Fibroblast of skin of left quadriceps (primary cell): ENCODE data around the gene PPP1R37.

Experiments
- DNase-seq, 2 experiments: peaks; one replicate each; pipeline ENCODE4 v3.0.0-alpha.2; 2013; ENCODE audit warnings: low read depth in 2 of 2

Gene PPP1R37

DNA sequence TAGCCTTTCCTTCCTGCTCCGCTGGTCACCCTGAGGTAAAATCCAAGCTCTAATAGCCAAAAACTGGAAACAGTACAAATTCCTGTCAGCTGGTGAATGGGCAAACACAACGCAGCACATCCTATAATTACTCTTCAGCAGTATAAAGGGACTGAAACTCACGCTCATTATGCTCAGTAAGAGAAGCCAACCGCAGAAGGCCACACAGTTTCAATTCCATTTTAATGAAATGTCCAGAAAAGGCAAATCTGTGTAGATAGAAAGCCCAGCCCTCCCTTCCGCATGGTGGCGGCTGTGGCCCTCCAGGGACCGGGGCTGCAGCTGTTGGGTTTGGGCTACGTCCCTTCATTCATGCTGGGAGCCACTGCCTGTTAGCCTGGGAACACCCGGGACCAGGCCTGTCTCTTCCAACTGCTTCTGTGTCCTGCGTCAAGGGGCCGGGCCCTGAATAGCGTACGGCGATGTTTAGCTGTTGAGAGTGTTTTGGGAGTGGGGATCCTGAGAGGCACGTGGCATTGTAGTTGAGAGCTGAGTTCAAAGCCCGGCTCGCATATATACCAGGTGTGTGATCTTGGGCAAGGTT, 44.3 kb downstream of the PPP1R37 start:
- no peak for DNase-seq

DNA sequence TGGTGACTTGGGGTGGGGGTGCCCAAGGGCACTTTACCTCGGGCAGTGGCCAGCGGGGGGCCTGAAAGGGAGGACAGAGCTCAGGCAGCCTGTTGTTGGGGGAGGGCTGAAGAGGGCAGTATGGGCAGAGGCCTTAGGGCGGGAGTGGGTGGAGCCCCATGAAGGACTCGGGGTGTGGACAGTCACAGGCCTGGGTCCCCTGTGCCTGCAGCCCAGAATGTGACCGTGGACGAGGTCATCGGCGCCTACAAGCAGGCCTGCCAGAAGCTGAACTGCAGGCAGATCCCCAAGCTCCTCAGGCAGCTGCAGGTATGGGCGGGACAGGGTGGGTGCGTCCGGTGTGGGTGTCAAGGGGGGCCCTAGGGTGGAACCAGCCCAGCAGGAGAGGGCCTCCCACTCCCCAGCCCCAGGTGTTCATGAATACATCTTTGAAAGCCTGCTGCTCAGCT, 45.3 kb downstream of the PPP1R37 start:
- no peak for DNase-seq

DNA sequence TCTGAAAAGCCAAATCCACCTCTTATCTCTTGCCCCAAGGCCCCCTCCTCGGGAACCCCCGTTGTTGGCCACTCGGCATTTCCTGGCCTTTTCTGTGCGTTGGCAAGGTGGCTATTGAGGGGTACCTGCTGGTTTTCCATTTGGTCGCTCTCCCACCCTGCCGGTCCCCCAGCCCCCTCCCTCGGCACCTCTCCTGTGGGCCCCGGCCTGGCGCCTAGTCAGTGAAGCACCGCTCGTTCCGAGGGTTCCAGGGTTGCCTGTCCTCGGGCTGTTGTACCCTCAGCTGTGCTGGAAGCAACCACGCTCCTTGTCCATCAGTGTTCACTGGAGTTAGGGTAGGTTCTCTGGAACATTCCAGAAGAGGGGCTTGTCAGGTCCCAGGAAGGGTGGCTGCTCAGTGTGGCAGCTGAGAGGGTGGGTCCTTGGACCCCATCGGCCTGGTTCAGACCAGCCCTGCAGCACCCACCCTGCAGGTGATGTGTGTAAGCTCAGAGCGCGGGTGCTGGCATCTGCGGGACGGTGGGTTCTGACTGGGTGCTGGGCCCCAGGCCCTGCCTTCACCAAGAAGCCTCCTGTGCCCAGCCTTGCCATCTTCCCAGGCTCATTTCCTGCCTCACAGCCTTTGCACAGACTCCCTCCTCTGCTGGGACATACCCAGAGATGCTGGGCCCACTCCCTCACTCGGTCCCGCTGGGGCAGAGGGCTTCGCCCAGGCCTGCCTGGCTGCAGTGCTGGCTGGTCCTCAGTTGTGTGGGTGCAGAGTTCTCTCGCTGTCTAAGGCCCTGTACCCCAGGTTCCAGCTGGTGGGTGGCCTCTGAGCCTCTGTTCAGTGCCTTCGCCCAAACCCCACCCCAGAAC, 46.5 kb downstream of the PPP1R37 start:
- DNase-seq: no peak

DNA sequence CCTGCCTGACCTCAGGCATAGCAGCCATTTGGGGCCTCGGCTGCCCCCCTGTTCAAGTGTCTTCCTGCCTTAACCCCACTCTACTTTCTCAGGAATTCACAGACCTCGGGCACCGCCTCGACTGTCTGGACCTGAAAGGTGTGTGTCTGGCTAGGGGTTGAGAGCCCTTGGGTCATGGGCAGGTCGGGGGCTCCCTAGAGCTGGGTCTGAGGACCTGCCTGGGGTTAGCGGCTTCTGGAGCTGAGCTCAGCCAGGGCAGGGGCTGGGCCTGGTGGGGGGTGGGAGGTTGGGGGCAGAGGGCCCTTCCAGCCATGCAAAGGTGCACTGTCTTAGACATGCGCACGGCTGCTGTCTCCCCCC, 47.1 kb downstream of the PPP1R37 start:
- no peak for DNase-seq

DNA sequence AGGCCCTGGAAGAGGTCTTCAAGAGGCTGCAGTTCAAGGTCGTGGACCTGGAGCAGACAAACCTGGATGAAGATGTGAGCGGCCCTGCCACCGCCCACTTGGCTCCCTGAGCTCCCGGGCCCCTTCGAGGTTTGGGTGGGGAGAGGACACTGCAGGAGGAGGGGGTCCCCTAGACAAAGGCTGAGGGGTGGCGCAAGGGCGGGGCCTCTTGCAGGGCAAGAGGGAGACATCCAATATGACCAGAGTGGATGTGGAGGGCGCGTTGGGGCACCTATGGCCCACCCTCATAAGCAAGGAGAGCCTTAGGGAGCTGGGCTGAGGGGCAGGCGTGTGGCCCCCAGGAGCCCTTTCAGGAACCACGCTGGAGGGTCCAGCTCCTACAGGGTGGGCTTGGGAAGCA, 47.6 kb downstream of the PPP1R37 start:
- DNase-seq: no peak

DNA sequence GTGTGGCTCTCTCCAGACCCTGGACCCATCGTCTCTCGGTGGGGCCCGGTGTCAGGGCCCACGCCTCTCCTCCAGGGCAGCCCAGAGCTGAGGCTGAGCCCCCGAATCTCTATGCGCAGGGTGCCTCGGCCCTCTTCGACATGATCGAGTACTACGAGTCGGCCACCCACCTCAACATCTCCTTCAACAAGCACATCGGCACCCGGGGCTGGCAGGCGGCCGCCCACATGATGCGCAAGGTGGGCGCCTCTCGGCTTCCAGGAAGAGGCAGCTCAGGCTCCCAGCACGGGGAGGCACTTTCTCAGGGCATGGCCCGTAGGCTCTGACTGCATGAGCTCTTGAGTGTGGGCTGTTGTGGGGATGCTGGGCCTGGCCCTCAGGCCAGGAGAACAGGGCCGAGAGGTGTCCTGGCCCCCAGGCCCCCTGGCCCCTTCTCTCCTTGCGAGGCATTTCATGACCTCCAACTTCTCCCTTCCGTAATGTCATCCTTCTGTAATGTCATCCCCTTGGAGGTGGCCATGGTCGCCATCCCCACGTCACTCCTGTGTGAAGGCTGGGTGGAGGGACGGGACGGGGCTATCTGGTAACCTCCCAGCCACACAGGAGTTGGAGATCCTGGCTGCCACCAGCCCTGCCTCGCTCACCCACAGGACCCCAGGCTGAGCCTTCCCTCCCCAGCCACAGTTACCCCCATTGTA, 48.4 kb downstream of the PPP1R37 start:
- no peak for DNase-seq

DNA sequence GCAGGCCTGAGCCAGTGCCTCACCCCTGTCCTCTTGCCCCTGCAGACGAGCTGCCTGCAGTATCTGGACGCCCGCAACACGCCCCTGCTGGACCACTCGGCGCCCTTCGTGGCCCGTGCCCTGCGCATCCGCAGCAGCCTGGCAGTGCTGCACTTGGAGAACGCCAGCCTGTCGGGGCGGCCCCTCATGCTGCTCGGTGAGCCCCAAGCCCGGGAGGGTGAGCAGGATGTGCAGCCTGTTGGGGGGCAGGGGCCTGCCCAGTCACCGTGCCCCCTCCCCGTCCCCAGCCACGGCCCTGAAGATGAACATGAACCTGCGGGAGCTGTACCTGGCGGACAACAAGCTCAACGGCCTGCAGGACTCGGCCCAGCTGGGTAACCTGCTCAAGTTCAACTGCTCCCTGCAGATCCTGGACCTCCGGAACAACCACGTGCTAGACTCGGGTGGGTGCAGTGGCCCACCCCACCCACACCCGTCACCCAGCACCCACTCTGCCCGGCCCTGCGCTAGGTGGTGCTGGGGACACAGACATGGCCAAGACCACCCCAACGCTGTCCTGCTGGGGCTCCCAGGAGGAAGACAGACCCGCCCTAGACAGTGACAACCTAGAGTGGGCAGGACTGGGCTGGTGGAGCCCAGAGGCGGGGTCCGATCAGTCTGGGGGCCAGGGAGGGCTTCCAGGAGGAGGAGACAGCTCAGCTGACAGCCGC, 49.2 kb downstream of the PPP1R37 start:
- DNase-seq: no peak

DNA sequence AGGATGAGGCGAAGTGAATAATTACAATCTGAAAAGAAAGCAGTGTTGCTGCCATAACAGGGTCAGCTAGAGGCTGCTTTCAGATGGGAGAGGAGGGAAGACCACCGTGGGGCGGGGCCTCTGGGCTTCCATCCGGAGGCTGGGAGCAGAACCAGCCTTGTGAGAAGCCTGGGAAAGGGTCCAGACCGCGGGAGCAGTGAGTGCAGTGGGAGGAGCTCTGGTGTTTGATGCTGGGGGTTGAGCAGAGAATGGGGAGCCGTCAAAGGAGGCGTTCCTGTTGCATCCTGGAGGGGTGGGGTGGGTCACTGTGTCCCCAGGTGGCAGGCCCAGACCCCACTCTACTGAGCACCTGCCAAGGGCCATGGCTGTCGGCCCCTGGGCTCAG, 49.7 kb downstream of the PPP1R37 start:
- no peak for DNase-seq

DNA sequence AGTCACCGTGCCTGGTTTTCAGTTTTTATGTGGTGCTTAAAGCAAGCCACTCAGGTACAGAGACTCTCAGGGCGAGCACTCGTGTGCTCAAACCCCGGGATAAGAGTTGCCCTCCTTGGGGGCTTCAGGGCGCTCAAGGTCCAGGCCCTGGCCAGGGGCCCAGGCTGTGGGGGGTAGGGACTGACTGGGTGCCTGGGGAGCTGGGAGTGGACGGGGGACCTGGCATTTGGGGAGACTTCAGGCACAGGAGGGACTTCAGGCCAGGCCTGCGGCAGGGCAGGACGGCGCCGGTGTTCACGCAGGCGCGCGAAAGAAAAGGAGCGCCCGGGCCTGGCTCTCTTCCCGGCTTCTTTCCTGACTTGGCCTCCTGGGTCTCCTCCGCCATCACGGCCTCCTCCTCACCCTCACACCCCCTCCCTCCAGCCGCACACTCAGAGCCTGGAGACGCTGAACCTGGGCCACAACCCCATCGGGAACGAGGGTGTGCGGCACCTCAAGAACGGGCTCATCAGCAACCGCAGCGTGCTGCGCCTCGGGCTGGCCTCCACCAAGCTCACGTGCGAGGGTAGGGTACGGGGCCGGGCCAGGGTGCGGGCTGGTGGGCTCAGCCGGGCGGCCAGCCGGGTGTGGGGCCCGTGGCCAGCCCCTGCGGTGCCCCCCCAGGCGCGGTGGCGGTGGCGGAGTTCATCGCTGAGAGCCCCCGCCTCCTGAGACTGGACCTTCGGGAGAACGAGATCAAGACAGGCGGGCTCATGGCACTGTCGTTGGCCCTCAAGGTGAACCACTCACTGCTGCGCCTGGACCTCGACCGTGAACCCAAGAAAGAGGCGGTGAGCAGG, 51.7 kb downstream of the PPP1R37 start:
- no peak for DNase-seq

DNA sequence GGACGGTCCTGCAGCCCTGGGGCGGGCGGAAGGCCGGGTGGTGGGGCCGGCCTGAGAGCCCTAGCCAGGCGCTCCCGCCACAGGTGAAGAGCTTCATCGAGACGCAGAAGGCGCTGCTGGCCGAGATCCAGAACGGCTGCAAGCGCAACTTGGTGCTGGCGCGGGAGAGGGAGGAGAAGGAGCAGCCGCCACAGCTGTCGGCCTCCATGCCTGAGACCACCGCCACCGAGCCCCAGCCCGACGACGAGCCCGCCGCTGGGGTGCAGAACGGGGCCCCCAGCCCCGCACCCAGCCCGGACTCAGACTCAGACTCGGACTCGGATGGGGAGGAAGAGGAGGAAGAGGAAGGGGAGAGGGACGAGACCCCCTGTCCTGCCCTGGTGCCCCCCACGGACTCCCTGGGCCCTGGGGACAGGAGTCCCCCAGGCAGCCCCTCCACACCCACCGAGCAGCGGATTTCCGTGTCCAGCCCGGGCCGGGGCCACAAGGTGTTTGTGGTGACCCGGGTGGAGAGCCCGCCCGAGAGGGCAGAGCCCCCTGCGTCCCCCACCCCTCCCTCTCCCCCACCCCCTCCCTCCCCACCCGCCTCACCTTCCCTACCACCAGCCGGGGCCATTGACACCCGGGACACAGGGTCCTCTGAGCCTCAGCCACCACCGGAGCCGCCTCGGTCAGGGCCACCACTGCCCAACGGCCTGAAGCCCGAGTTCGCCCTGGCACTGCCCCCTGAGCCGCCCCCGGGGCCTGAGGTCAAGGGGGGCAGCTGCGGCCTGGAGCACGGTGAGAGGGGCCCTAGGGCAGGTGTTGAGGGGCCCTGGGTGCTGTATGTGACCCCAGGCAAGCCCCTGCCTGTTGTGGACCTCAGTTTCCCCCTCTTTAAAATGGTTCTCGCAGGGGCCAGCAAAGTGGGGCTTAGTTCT, 52.6 kb downstream of the PPP1R37 start:
- DNase-seq: no peak

DNA sequence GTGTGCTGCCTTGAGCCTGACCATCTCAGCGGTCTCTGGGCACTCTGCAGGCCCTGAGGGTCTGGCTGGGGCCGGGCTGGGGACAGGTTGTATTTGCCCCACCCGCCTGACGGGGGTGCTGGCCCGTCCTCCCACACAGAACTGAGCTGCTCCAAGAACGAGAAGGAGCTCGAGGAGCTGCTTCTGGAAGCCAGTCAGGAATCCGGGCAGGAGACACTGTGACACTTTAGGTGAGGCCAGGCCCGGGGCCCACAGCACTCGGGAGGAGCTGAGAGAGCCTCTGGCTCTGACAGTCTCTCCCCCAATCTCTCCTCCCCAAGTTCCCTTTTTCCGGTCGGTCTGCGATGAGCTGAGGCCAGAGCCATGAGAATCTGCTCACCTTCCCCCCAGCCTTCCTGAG, 53.3 kb downstream of the PPP1R37 start:
- no peak for DNase-seq

DNA sequence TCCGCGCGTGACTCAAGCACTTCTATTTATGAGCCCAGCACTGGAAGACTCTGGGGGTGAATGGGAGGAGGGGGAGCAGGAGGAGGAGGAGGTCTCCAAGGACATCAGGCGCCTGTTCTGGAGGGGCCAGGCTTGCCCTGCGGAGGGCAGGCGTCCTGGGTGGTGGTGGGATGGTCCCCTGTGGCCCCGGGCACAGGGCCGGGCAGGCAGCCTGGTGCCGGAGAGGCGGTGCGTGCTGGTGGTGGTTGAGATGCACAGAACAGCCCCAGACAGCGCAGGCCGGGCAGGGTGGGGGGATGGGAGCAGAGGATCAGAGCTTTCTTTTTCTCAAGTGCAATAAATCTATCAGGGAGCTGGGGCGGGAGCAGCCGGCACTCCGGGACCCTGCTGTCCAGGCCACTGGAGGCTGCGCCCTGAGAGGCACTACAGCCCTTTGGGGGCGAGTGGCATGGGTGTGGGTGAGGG, 53.8 kb downstream of the PPP1R37 start:
- no peak for DNase-seq

DNA sequence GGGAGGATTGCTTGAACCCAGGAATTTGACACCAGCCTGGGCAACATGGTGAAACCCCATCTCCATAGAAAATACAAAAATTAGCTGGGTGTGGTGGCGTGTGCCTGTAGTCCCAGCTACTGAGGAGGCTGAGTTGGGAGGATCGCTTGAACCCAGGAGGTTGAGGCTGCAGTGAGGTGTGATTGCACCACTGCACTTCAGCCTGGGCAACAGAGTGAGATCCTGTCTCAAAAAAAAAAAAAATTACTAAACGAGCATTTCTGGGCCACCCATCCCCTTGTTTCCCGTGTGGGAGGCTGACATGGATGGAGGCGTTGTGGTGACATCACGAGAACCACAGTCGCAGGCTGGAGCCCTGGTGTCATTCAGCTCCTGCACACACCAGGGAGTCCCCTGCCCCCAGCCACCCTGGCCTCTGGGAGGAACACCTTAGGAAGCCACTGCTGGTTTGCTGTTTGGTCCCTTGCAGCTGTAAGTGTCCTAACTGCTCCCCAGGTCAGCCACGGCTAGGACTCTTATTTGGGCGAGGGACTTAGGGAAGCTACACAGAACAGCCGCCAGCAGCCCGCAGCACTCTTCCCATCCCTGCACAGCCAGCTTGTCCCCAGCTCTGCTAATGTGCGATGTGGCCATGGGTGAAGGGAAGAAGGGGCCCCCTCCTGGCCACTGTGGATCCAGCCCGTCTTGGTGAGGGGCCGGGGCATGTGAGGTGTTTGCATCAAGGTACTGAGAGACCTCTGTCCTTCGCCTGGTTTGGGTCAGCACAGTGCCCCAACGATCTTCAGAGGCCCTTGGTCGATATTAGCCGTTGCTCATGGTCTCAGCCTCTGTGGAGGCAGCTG, 55.1 kb downstream of the PPP1R37 start:
- no peak for DNase-seq

DNA sequence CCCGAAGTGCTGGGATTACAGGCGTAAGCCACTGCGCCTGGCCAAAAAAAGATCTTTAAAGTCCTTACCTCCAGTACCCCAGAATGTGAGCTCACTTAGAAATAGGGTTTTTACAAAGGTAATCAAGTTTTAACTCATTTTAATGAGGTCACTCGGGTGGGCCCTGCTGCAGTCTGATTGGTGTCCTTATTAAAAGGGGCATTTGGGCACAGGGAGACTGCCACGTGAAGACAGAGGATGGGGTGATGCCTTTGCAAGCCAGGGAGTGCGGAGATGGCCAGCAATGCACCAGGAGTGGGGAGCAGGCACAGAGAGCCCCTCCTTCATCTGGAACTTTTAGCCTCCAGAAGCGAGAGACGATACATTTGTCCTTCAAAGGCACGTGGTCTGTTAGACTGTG, 56.1 kb downstream of the PPP1R37 start:
- DNase-seq: no peak

DNA sequence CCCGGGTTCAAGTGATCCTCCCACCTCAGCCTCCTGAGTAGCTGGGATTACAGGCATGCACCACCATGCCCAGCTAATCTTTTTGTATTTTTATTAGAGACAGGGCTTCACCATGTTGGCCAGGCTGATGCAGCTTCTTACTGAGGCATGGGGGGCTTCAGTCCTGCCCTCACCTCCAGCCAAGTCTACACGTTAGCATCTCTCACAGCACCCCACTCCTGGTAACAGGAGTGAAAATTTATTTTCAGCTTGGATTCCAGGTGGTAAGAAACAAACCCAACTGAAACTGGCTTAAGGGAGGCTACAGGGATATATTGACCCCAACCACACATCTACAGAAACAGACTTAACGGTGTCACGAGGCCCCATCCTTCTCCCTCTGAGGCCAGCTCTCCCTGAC, 57.2 kb downstream of the PPP1R37 start:
- DNase-seq: no peak

DNA sequence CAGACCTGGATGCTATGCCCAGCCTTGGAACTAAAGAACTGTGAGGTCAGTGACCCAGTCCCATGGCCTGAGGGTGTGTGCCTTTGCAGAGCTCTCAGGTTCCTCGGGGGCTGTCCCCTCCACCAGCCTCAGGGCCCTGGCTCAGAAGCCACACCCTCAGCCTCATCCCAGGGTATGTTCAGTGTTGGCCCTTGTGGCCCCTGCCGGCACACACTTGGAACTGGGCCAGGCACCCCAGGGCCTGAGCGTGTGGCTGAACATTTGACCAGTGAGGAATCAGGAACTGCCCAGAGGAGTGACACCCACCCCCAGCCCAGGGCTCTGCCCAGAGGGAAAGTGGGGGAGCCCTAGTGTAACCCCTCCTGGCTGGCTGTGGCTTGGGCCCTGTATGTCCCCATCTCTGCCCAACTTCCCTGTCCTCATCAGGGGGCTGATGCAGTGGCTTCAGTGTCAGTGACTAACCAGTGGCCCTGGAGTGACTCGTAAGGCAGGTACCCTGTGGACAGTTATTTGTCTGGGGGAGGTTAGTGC, 57.8 kb downstream of the PPP1R37 start:
- no peak for DNase-seq

DNA sequence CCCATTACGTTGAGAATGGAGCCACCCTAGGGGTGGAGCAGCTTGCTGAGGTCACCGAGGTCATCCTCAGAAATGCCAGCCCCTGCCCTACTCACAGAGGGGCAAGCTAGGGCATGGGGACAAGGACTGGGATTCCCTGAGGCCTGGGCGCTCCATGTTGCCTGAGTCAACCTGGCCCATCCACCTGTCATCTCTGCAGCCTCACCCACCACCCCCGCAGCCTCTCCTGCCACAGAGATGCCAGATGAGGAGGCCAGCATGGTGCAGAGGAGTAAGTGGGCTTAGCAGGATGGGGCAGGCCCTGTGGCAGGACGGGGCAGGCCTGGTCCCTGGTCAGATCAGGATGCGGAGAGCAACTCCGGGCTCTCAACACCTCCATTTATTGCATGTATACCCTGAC, 58.3 kb downstream of the PPP1R37 start:
- no peak for DNase-seq

DNA sequence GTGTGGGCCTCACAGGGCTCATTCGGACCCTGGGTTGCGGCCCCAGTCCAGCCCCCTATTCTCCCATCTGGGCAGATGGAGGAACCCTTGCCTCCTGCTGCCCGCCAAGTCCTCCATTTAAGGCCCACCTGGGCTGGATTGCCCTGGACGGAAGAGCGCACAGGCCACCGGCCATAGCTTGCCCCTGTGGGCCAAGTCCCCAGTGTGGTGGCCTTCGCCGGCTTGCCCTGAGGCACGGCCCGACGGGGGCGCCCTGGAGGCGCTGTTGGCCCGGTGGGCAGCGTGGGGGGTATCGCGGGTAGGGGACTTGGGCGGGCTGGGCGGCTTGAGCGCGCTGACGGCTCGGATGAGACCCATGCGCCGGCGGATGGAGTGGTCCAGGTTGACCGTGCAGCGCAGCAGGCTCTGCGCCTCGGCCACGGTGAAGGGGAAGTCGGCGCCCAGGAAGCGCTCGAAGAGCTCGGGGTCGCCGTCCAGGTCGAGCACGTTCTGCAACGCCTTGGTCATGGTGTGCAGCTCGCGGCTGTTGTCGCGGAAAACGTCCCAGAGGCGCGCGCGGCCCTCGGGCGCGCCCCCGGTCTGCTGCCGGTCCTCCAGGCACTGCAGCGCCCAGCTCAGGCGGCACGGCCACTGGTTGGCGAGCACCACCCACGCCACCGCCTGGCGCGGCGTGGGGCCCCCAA, 59.0 kb downstream of the PPP1R37 start:
- no peak for DNase-seq
